Skeletal muscle tissue (tissue), 4 donors: ENCODE measurements around the gene GNG10. TPM values are rescaled to one million over a fixed set of nuclear protein-coding genes. Genes with fewer than 3 reads are reported as not detected.

ENCODE experiments used
- H3K27ac ChIP-seq: one replicate; pipeline ENCODE4 v1.7.0; 2013; ENCODE audit warnings: mild to moderate bottlenecking, low read depth, low read length, inconsistent platforms
- H3K27me3 ChIP-seq, 3 donors: one replicate each; pipeline ENCODE4 v1.7.0; 2013; ENCODE audit warnings: low read length in 3 of 3; ENCODE audit not compliant: control insufficient read depth in 3 of 3, insufficient read depth in 3 of 3
- H3K36me3 ChIP-seq, 3 donors: one replicate each; pipeline ENCODE4 v1.7.0; 2013; ENCODE audit warnings: low read length in 3 of 3; ENCODE audit not compliant: control insufficient read depth in 3 of 3, insufficient read depth in 3 of 3
- H3K4me1 ChIP-seq, 3 donors: one replicate each; pipeline ENCODE4 v1.7.0; 2013; ENCODE audit warnings: low read length in 3 of 3, mild to moderate bottlenecking in 3 of 3; ENCODE audit not compliant: control insufficient read depth in 3 of 3, insufficient read depth in 3 of 3
- H3K4me3 ChIP-seq, 3 donors: one replicate each; pipeline ENCODE4 v1.7.0; 2013; ENCODE audit warnings: low read length in 3 of 3
- H3K9ac ChIP-seq, 3 donors: one replicate each; pipeline ENCODE4 v1.7.0; 2013; ENCODE audit warnings: low read length in 3 of 3, mild to moderate bottlenecking in 3 of 3, moderate library complexity in 2 of 3, low read depth in 1 of 3
- H3K9me3 ChIP-seq, 3 donors: one replicate each; pipeline ENCODE4 v1.7.0; 2013; ENCODE audit warnings: low read length in 3 of 3; ENCODE audit not compliant: control insufficient read depth in 3 of 3
- total RNA-seq: library from RNA; depleted of rRNA; stranded (reverse); fragments of >200 nt; gene quantifications from one replicate; pipeline ENCODE4 v1.2.3, GENCODE V29; 2014
- donor health status: Osteomylitis.

GNG10 gene
- total RNA-seq, 1 donor from 2014 or later, result 20.9 TPM

DNA sequence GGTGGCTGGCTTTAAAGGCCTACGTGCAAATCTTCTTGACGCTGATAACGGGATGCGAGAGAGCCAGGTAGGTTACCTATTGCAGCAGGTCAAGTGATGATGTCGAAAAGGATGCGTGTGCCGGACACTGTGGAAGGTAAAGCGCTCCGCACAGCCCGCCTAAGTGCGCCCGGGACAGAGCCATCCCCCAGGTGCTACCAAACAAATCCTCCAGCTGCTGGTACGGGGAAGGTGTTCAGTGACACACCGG is 30.5 kb upstream of the GNG10 start:
- Histone ChIP-seq H3K27ac (no peak overlapping the region), H3K4me3 (peak overlapping the region; percentile 84 to 98 (median 98)), H3K36me3 (no peaks in the 10 kb centered on the region), H3K9ac (peak overlapping the region; percentile 75 to 95 (median 94)), H3K4me1 (peaks cover 13 to 38% (median 21%) of the 10 kb centered on the region in 3 donors), H3K9me3 (no peaks in the 10 kb centered on the region), H3K27me3 (no peaks in the 10 kb centered on the region)

DNA sequence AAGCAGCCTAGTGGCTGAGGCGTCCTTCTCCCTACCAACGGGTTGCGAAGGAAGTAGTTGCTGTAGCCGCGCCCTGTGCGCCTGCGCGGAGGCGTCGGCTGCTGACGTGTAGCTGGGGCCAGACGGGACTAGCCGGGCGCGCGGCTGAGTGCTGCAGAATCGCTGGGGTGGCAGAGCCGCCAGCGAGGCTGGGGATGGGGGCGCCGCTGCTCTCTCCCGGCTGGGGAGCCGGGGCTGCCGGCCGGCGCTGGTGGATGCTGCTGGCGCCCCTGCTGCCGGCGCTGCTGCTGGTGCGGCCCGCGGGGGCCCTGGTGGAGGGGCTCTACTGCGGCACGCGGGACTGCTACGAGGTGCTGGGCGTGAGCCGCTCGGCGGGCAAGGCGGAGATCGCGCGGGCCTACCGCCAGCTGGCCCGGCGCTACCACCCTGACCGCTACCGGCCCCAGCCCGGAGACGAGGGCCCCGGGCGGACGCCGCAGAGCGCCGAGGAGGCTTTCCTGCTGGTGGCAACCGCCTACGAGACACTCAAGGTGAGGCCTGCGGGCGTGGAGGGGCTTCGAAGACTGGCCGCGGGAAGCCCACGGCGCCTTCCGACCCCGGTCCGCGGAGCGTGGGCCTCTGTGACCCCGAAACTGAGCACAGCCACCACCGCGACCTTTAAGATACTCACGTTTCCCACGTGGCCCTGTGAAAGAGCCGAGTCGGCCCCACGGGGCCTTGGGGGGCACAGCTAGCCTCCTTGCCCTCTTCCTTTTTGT is 30.0 kb upstream of the GNG10 start, which contains the start of gene DNAJC25:
Gene DNAJC25 (plus strand): TSS at position 121 of the 758 bp plus-strand sequence. CDS start 74 bp downstream, at position 195.
- no peaks in the 10 kb centered on the region for H3K36me3 ChIP-seq
- peak within 1 kb of the TSS; percentile 92 to 95 (median 94) for H3K9ac ChIP-seq
- no peaks in the 10 kb centered on the region for H3K9me3 ChIP-seq
- H3K4me1 ChIP-seq, result peaks cover 13 to 38% (median 21%) of the 10 kb centered on the region in 3 donors
- H3K27ac ChIP-seq, result peak within 1 kb of the TSS; percentile 86
- H3K27me3 ChIP-seq, result no peaks in the 10 kb centered on the region
- peak within 1 kb of the TSS; percentile 84 to 98 (median 98) for H3K4me3 ChIP-seq

DNA sequence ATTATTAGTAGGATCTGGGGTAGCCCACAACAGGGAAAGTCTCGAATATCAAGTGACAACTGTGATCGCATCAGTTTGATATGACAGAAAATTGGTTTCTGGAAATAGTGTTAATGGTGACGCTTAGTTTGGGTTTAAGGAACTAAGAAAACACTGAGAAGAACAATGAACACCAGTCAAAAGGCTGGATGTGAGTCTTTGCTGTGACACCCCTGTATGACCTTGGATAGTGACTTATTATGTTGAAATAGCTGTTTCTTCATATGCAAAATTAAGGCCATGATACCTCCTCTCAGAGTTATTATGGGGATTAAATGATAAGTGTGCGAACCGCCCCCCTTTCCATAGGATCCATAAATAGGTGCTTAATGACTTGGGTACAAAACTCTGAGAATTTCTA is 29.3 kb upstream of the GNG10 start:
- Histone ChIP-seq H3K9me3 (no peaks in the 10 kb centered on the region), H3K36me3 (no peaks in the 10 kb centered on the region), H3K4me1 (peaks cover 13 to 38% (median 21%) of the 10 kb centered on the region in 3 donors), H3K27me3 (no peaks in the 10 kb centered on the region), H3K27ac (peak overlapping the region; percentile 86), H3K9ac (peak overlapping the region; percentile 92 to 95 (median 94)), H3K4me3 (peak overlapping the region; percentile 84 to 98 (median 98))

GRCh38 chr9:111632695-111633388 is 28.6 kb upstream of the GNG10 start:
- no peak overlapping the region for H3K27ac ChIP-seq
- H3K27me3 ChIP-seq, result no peaks in the 10 kb centered on the region
- peak overlapping the region in 1 of 3 donors; percentile 3 for H3K9ac ChIP-seq
- no peaks in the 10 kb centered on the region for H3K36me3 ChIP-seq
- peaks cover 13 to 38% (median 21%) of the 10 kb centered on the region in 3 donors for H3K4me1 ChIP-seq
- peak overlapping the region in 2 of 3 donors; percentile 84 to 98 for H3K4me3 ChIP-seq
- H3K9me3 ChIP-seq, result no peaks in the 10 kb centered on the region

- Histone ChIP-seq H3K4me3 (no peak overlapping the region), H3K9me3 (no peaks in the 10 kb centered on the region), H3K36me3 (no peaks in the 10 kb centered on the region), H3K27ac (no peak overlapping the region), H3K9ac (no peak overlapping the region), H3K27me3 (no peaks in the 10 kb centered on the region), H3K4me1 (peaks cover 13 to 38% (median 21%) of the 10 kb centered on the region in 3 donors)
Measured at GRCh38 chr9:111633389-111633736, 28.0 kb upstream of the GNG10 start.

GRCh38 chr9:111634860-111635259 is 26.5 kb upstream of the GNG10 start:
- H3K4me3 ChIP-seq, result no peak overlapping the region
- H3K4me1 ChIP-seq, result peaks cover 13 to 38% (median 21%) of the 10 kb centered on the region in 3 donors
- H3K27ac ChIP-seq, result no peak overlapping the region
- H3K9me3 ChIP-seq, result no peaks in the 10 kb centered on the region
- no peaks in the 10 kb centered on the region for H3K27me3 ChIP-seq
- H3K36me3 ChIP-seq, result no peaks in the 10 kb centered on the region
- no peak overlapping the region for H3K9ac ChIP-seq

GRCh38 chr9:111637421-111637950 is 23.9 kb upstream of the GNG10 start:
- Histone ChIP-seq H3K27ac (no peak overlapping the region), H3K4me3 (no peak overlapping the region), H3K4me1 (peaks cover 2 to 19% (median 8%) of the 10 kb centered on the region in 3 donors)

DNA sequence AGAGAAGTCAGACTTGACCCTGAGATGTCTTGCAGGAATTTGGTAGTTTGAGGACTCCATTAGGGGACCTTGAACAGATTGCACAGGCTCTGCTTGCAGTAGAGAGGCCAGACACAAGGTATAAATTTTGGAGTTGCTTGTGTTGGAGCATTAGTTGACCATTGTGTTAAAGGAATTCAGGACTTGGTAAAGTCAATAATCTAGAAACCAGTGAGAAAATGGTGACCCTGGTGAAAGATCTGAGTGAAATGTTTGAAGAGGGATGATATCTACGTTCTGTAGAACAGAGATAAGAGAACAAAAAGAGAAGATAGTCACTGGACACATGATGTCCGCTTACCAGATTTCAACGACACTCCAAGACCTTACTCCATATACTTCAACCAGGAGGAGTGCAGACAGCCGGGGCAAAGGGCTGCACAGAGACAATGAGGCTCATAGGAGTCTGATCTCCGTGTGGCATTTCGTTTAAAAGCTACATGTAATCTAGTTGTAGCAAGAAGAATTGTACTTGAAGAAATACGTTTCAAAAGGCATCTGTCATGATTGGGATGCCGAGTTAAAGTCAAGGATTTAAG is 17.1 kb upstream of the GNG10 start:
- no peak overlapping the region for H3K4me3 ChIP-seq
- H3K27ac ChIP-seq, result no peak overlapping the region
- no peak overlapping the region for H3K9ac ChIP-seq
- peaks cover 3 to 23% (median 6%) of the 10 kb centered on the region in 3 donors for H3K36me3 ChIP-seq
- H3K9me3 ChIP-seq, result no peaks in the 10 kb centered on the region
- no peaks in the 10 kb centered on the region for H3K27me3 ChIP-seq
- no peaks in the 10 kb centered on the region for H3K4me1 ChIP-seq

More at GRCh38 chr9:111637421-111637950, 23.9 kb upstream of the GNG10 start:
- Histone ChIP-seq H3K36me3 (no peaks in the 10 kb centered on the region), H3K9ac (no peak overlapping the region), H3K9me3 (no peaks in the 10 kb centered on the region), H3K27me3 (no peaks in the 10 kb centered on the region)

GRCh38 chr9:111645806-111646205 is 15.6 kb upstream of the GNG10 start:
- no peak overlapping the region for H3K27ac ChIP-seq

DNA sequence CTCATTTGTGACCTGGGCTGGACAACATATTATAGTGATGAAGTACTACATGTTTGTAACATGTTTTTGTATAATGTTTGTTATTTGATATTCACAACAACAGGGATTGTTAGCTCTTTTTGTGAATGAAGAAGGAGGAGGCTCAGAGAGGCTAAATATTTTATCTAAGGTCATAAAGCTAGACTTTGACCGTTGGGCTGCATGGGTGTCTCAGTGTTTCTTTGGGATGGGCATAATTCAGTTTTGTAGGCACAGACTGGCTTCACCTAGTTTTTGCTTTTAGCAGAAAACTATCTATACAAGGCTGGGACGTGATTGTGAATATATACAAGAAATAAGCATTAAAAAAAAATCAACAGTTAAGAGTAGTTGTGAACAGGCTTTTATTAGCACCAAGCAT is 15.0 kb upstream of the GNG10 start:
- Histone ChIP-seq H3K27me3 (no peaks in the 10 kb centered on the region), H3K9ac (no peak overlapping the region), H3K4me1 (no peaks in the 10 kb centered on the region), H3K4me3 (no peak overlapping the region), H3K9me3 (no peaks in the 10 kb centered on the region), H3K27ac (no peak overlapping the region), H3K36me3 (peaks cover 3 to 23% (median 10%) of the 10 kb centered on the region in 3 donors)

More at GRCh38 chr9:111645806-111646205, 15.6 kb upstream of the GNG10 start:
- H3K4me3 ChIP-seq, result no peak overlapping the region
- H3K9ac ChIP-seq, result no peak overlapping the region
- H3K4me1 ChIP-seq, result no peaks in the 10 kb centered on the region
- H3K36me3 ChIP-seq, result peaks cover 3 to 23% (median 10%) of the 10 kb centered on the region in 3 donors
- no peaks in the 10 kb centered on the region for H3K27me3 ChIP-seq
- no peaks in the 10 kb centered on the region for H3K9me3 ChIP-seq
